Colonic mucosa (tissue), 4 donors: Measurements from ENCODE around the gene PPP1R12B. TPM values are rescaled to one million over a fixed set of nuclear protein-coding genes. Genes with fewer than 3 reads are reported as not detected.
"Not testable (repeated sequence)": the region's sequence is repeated elsewhere in the genome, so short reads cannot be mapped to it uniquely, and the experiment has no call there.

Source experiments
- DNase-seq: peaks from one replicate; pipeline ENCODE4 v3.0.0-alpha.2; 2020
- H3K27ac ChIP-seq: fragments of 200-600 bp; one replicate; pipeline ENCODE4 v1.8.0; 2021
- H3K27me3 ChIP-seq: fragments of 200-600 bp; one replicate; pipeline ENCODE4 v1.8.0; 2021
- H3K36me3 ChIP-seq: fragments of 200-600 bp; one replicate; pipeline ENCODE4 v1.8.0; 2021
- H3K4me1 ChIP-seq: fragments of 200-600 bp; one replicate; pipeline ENCODE4 v1.8.0; 2021; ENCODE audit warnings: mild to moderate bottlenecking
- H3K4me3 ChIP-seq: fragments of 200-600 bp; one replicate; pipeline ENCODE4 v1.8.0; 2021
- H3K9ac ChIP-seq, 2 donors: one replicate each; pipeline ENCODE4 v1.7.0; 2013; ENCODE audit warnings: control low read depth in 2 of 2, low read depth in 2 of 2, low read length in 2 of 2
- H3K9me3 ChIP-seq: fragments of 200-600 bp; one replicate; pipeline ENCODE4 v1.8.0; 2021
- intact Hi-C: fragments of 100-400 bp; cut with DNase I; formaldehyde crosslinking; loops from one replicate; pipeline ENCODE4 v1.14.1; 2022
- total RNA-seq, 2 donors: library from RNA; stranded (reverse); fragmentation: NEBNext Ultra II Directional in 1 of 2; extraction: Animal tissue kit (Norgen Biotek cat#: 25700) in 1 of 2; gene quantifications; one replicate each; pipeline ENCODE4 v1.2.1, GENCODE V29; 2021
- TF ChIP-seq, protein P1 (sequence below): fragments of 200-600 bp; IDR thresholded peaks from one replicate; pipeline ENCODE4 v1.8.0; 2022; ENCODE audit warnings: antibody characterized with exemption, mild to moderate bottlenecking
- donor health status: healthy.
- donor health status: DM: no; HTN: no; CAD: no.
- donor health status: DM: no; HTN: no; CAD: no.

The PPP1R12B gene
- total RNA-seq, 2 donors from 2014 or later, result 41.1 to 125 TPM

GRCh38 chr1:202376247-202376646, 27.7 kb downstream of the PPP1R12B start:
- H3K4me3 ChIP-seq, result no peak overlapping the region
- TF ChIP-seq, protein P1, sequence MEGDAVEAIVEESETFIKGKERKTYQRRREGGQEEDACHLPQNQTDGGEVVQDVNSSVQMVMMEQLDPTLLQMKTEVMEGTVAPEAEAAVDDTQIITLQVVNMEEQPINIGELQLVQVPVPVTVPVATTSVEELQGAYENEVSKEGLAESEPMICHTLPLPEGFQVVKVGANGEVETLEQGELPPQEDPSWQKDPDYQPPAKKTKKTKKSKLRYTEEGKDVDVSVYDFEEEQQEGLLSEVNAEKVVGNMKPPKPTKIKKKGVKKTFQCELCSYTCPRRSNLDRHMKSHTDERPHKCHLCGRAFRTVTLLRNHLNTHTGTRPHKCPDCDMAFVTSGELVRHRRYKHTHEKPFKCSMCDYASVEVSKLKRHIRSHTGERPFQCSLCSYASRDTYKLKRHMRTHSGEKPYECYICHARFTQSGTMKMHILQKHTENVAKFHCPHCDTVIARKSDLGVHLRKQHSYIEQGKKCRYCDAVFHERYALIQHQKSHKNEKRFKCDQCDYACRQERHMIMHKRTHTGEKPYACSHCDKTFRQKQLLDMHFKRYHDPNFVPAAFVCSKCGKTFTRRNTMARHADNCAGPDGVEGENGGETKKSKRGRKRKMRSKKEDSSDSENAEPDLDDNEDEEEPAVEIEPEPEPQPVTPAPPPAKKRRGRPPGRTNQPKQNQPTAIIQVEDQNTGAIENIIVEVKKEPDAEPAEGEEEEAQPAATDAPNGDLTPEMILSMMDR, result no peak
- no peaks in the 10 kb centered on the region for H3K9me3 ChIP-seq
- no peaks in the 10 kb centered on the region for H3K27me3 ChIP-seq
- DNase-seq, result no peak
- intact Hi-C loops, result no loop called here
- no peak overlapping the region for H3K9ac ChIP-seq
- H3K36me3 ChIP-seq, result no peaks in the 10 kb centered on the region
- no peak overlapping the region for H3K27ac ChIP-seq
- no peaks in the 10 kb centered on the region for H3K4me1 ChIP-seq

GRCh38 chr1:202379884-202380529, 31.5 kb downstream of the PPP1R12B start:
- intact Hi-C loops, DNase-seq: not testable (repeated sequence)

DNA sequence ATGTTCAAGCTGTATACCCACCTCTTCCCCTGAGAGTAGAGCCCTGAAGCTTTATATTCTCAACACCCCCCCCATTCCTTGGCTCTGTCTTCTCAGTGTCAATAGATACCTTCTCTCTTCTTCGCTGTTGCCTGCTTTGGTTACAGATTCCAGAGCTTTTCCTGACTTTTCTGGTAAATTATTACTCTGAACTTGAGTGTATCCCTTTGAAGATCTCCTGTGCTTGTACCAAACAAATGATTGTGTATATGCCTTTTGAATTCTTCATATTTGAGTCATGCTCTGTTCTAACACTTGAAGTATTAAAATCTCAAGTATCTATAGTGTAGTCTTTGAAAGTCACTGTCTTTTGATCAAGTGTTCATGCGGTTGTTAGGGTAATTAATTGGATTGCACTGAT, 32.0 kb downstream of the PPP1R12B start:
- H3K4me1 ChIP-seq, H3K27me3 ChIP-seq, H3K9me3 ChIP-seq, DNase-seq, H3K36me3 ChIP-seq, H3K4me3 ChIP-seq, intact Hi-C loops, H3K27ac ChIP-seq, H3K9ac ChIP-seq: not testable (repeated sequence)

More at GRCh38 chr1:202379884-202380529, 31.5 kb downstream of the PPP1R12B start:
- H3K27me3 ChIP-seq, H3K36me3 ChIP-seq, H3K9ac ChIP-seq, H3K4me3 ChIP-seq, H3K9me3 ChIP-seq, H3K27ac ChIP-seq, H3K4me1 ChIP-seq: not testable (repeated sequence)

DNA sequence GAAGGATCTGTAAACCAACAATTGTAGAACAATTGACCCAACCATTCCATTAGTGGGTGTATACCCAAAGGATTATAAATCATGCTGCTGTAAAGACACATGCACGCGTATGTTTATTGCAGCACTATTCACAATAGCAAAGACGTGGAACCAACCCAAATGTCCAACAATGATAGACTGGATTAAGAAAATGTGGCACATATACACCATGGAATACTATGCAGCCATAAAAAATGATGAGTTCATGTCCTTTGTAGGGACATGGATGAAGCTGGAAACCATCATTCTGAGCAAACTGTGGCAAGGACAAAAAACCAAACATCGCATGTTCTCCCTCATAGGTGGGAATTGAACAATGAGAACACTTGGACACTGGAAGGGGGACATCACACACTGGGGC, 33.4 kb downstream of the PPP1R12B start:
- H3K9me3 ChIP-seq, H3K36me3 ChIP-seq, H3K4me3 ChIP-seq, H3K27ac ChIP-seq, intact Hi-C loops, H3K9ac ChIP-seq, H3K4me1 ChIP-seq, H3K27me3 ChIP-seq, DNase-seq: not testable (repeated sequence)

GRCh38 chr1:202395831-202396230, 47.3 kb downstream of the PPP1R12B start:
- H3K27me3 ChIP-seq, H3K4me3 ChIP-seq, H3K27ac ChIP-seq, intact Hi-C loops, H3K9me3 ChIP-seq, H3K4me1 ChIP-seq, H3K36me3 ChIP-seq, H3K9ac ChIP-seq, DNase-seq: not testable (repeated sequence)

DNA sequence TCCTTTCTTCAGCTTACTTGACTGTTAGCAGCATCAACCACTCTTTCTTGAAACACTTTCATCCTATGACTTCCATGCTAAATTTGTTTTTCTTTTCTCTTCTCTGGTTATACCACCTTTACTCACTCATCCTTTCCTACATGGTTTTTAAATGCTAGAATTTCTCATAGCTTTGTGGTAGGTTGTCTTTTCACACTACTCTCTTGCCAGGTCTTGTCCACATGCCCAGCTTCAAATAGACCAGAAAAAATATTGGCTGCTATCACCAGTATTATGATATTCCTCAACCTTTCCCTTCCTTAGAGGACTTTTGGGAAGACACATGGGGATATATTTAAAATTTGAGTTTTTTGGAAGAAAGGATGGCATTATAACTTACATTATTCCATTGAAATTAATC, 48.8 kb downstream of the PPP1R12B start:
- intact Hi-C loops, result no loop called here
- DNase-seq, result no peak
- H3K27me3 ChIP-seq, result no peaks in the 10 kb centered on the region
- no peaks in the 10 kb centered on the region for H3K9me3 ChIP-seq
- no peaks in the 10 kb centered on the region for H3K36me3 ChIP-seq
- no peak overlapping the region for H3K27ac ChIP-seq
- TF ChIP-seq, protein P1, result no peak
- no peaks in the 10 kb centered on the region for H3K4me1 ChIP-seq
- no peak overlapping the region for H3K4me3 ChIP-seq
- no peak overlapping the region for H3K9ac ChIP-seq

GRCh38 chr1:202398439-202398838, 49.9 kb downstream of the PPP1R12B start:
- intact Hi-C loops, result not testable (repeated sequence)

DNA sequence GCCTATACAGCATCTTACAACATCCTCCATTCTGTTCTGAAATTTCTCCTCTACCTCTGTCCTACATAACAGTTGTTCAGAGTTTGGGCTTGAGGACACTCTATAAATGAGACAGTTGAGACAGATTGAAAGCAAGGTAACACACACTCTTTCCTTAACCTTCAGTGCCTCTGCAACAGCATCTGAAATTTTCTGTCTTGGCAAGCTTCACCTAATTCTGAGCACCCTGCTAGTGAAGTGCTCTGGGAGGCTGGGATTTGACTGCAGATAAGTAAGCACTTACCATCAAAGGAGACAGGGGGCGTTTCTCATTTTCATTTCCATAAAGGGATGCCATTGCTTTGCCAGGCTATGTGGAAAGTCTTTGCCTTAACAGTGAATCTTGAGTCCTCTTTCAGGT, 53.3 kb downstream of the PPP1R12B start:
- H3K4me1 ChIP-seq, H3K27ac ChIP-seq, DNase-seq, H3K27me3 ChIP-seq, H3K36me3 ChIP-seq, H3K9me3 ChIP-seq, H3K9ac ChIP-seq, intact Hi-C loops, H3K4me3 ChIP-seq: not testable (repeated sequence)

More at GRCh38 chr1:202398439-202398838, 49.9 kb downstream of the PPP1R12B start:
- not testable (repeated sequence) for H3K9ac ChIP-seq, H3K36me3 ChIP-seq, H3K4me3 ChIP-seq, H3K9me3 ChIP-seq, H3K27me3 ChIP-seq, H3K27ac ChIP-seq, H3K4me1 ChIP-seq, DNase-seq

GRCh38 chr1:202403381-202403780, 54.9 kb downstream of the PPP1R12B start:
- DNase-seq, H3K9me3 ChIP-seq, H3K36me3 ChIP-seq, H3K9ac ChIP-seq, H3K27ac ChIP-seq, H3K4me1 ChIP-seq, H3K27me3 ChIP-seq, intact Hi-C loops, H3K4me3 ChIP-seq: not testable (repeated sequence)
